ES-I3 (cell line): ENCODE results near the gene PARD3B.

Experiments
- H3K36me3 ChIP-seq: 2 replicates; pipeline ENCODE4 v1.6.1; 2013; ENCODE audit warnings: mild to moderate bottlenecking, low read length, control low read depth, moderate library complexity; ENCODE audit not compliant: insufficient read depth
- H3K4me1 ChIP-seq: 2 replicates; pipeline ENCODE4 v1.6.1; 2013; ENCODE audit warnings: mild to moderate bottlenecking, control low read depth, low read length; ENCODE audit not compliant: insufficient read depth
- H3K9ac ChIP-seq: 2 replicates; pipeline ENCODE4 v1.6.1; 2013; ENCODE audit warnings: low read depth, mild to moderate bottlenecking, low read length, moderate library complexity
- H3K9me3 ChIP-seq: 2 replicates; pipeline ENCODE4 v1.6.1; 2013; ENCODE audit warnings: mild to moderate bottlenecking, low read length, moderate library complexity; ENCODE audit not compliant: control insufficient read depth, insufficient read depth

Gene PARD3B

GRCh38 chr2:205052781-205053180 lies 507.5 kb downstream of the PARD3B start:
- Histone ChIP-seq H3K36me3 (no peaks in the 10 kb centered on the region), H3K4me1 (peaks cover 3% of the 10 kb centered on the region; the same call in 1 of the 2 replicates), H3K9ac (no peak overlapping the region), H3K9me3 (no peaks in the 10 kb centered on the region)

GRCh38 chr2:205053827-205054410 lies 508.6 kb downstream of the PARD3B start:
- Histone ChIP-seq H3K36me3 (no peaks in the 10 kb centered on the region), H3K4me1 (peaks cover 3% of the 10 kb centered on the region; the same call in 1 of the 2 replicates), H3K9me3 (peaks cover 4% of the 10 kb centered on the region; the same call in 1 of the 2 replicates), H3K9ac (no peak overlapping the region)

GRCh38 chr2:205054789-205055188 lies 509.5 kb downstream of the PARD3B start:
- peaks cover 4% of the 10 kb centered on the region; the same call in 1 of the 2 replicates for H3K9me3 ChIP-seq
- H3K9ac ChIP-seq, result no peak overlapping the region
- H3K36me3 ChIP-seq, result no peaks in the 10 kb centered on the region
- peaks cover 4% of the 10 kb centered on the region; the same call in 1 of the 2 replicates for H3K4me1 ChIP-seq

GRCh38 chr2:205055251-205055650 lies 510.0 kb downstream of the PARD3B start:
- Histone ChIP-seq H3K9ac (no peak overlapping the region), H3K9me3 (peaks cover 4% of the 10 kb centered on the region; the same call in 1 of the 2 replicates), H3K4me1 (peaks cover 8% of the 10 kb centered on the region; the same call in 1 of the 2 replicates), H3K36me3 (no peaks in the 10 kb centered on the region)

DNA sequence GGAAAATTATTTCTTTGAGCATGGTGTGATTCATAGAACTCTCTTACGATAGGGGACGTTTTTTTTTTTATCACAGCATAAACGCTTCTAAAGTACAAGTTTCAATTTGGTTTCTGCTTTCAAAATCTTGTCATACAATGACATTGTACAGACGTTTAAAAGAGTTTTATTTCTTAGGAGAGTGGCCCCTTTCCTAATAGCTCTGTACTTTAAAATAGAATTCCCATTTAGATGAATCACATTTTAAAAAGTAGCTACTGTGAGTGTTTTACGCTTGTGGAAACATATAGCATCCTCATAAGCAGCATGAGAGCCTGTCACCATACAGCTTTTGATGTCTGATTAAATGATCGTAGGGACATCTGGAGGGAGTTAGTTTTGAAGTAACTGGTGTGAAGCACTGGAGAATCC lies 510.9 kb downstream of the PARD3B start:
- peaks cover 4% of the 10 kb centered on the region; the same call in 1 of the 2 replicates for H3K9me3 ChIP-seq
- H3K4me1 ChIP-seq, result peaks cover 8% of the 10 kb centered on the region; the same call in 1 of the 2 replicates
- H3K9ac ChIP-seq, result no peak overlapping the region
- H3K36me3 ChIP-seq, result no peaks in the 10 kb centered on the region

- Histone ChIP-seq H3K9me3 (peaks cover 4% of the 10 kb centered on the region; the same call in 1 of the 2 replicates), H3K36me3 (no peaks in the 10 kb centered on the region), H3K4me1 (peaks cover 8% of the 10 kb centered on the region; the same call in 1 of the 2 replicates), H3K9ac (no peak overlapping the region)
These were observed 513.1 kb downstream of the PARD3B start for GRCh38 chr2:205058409-205058808.

GRCh38 chr2:205060269-205060668 lies 515.0 kb downstream of the PARD3B start:
- Histone ChIP-seq H3K36me3 (no peaks in the 10 kb centered on the region), H3K9ac (no peak overlapping the region)

GRCh38 chr2:205066081-205066480 lies 520.8 kb downstream of the PARD3B start:
- Histone ChIP-seq H3K36me3 (no peaks in the 10 kb centered on the region), H3K9ac (no peak overlapping the region), H3K4me1 (no peaks in the 10 kb centered on the region; the same call in 1 of the 2 replicates), H3K9me3 (no peaks in the 10 kb centered on the region)

More at GRCh38 chr2:205060269-205060668, 515.0 kb downstream of the PARD3B start:
- Histone ChIP-seq H3K9me3 (peaks cover 4% of the 10 kb centered on the region; the same call in 1 of the 2 replicates), H3K4me1 (peaks cover 6% of the 10 kb centered on the region; the same call in 1 of the 2 replicates)

DNA sequence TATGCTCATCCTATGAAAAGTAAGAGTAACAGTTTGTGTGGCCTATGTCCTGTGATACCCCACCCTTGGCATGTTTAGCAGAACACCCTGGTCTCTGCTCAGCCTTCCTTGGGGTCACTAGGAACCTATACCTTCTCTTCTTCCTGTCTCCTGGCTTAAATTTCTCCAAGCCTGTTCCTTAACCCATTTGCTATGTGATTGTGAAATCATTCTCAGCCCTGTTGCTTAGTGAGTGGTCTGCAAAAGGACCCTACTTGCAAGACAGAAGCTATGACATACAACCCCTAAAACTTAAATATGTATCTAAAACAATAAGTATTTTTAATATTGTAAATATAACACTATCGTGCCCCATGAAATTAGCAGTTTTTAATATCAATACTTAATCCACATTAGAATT lies 524.7 kb downstream of the PARD3B start:
- Histone ChIP-seq H3K9ac (no peak overlapping the region), H3K4me1 (no peaks in the 10 kb centered on the region; the same call in 1 of the 2 replicates), H3K36me3 (no peaks in the 10 kb centered on the region), H3K9me3 (no peaks in the 10 kb centered on the region)

GRCh38 chr2:205070889-205071288 lies 525.6 kb downstream of the PARD3B start:
- Histone ChIP-seq H3K9me3 (no peaks in the 10 kb centered on the region), H3K4me1 (no peaks in the 10 kb centered on the region; the same call in 1 of the 2 replicates), H3K9ac (no peak overlapping the region), H3K36me3 (no peaks in the 10 kb centered on the region)

GRCh38 chr2:205073433-205074020 lies 528.3 kb downstream of the PARD3B start:
- Histone ChIP-seq H3K4me1 (no peaks in the 10 kb centered on the region; the same call in 1 of the 2 replicates), H3K9me3 (no peaks in the 10 kb centered on the region), H3K9ac (no peak overlapping the region), H3K36me3 (no peaks in the 10 kb centered on the region)

GRCh38 chr2:205076405-205076804 lies 531.1 kb downstream of the PARD3B start:
- no peaks in the 10 kb centered on the region for H3K36me3 ChIP-seq
- no peaks in the 10 kb centered on the region for H3K9me3 ChIP-seq
- no peak overlapping the region for H3K9ac ChIP-seq
- H3K4me1 ChIP-seq, result no peaks in the 10 kb centered on the region

GRCh38 chr2:205077159-205077558 lies 531.9 kb downstream of the PARD3B start:
- no peak overlapping the region for H3K9ac ChIP-seq
- H3K36me3 ChIP-seq, result no peaks in the 10 kb centered on the region
- H3K9me3 ChIP-seq, result no peaks in the 10 kb centered on the region
- H3K4me1 ChIP-seq, result no peaks in the 10 kb centered on the region

DNA sequence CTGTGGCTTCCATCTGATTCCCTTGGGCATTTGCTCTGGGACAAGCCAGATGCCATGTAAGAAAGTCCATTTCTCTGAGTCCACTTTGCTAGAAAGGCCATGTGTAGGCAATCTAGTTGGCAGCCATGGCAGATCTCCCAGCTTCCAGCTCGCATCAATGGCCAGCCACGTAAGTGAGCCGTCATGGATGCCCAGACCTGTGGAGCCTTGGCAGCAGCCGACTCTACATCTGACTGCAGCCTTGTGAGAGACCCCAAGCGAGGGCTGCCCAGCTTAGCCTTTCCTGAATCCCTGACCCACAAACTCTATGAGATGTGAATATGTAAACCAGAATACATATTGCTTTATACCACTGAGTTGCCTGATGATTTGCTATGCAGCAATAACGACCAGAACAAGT lies 533.5 kb downstream of the PARD3B start:
- Histone ChIP-seq H3K36me3 (no peaks in the 10 kb centered on the region), H3K9me3 (no peaks in the 10 kb centered on the region), H3K9ac (no peak overlapping the region), H3K4me1 (no peaks in the 10 kb centered on the region)

GRCh38 chr2:205079173-205079572 lies 533.9 kb downstream of the PARD3B start:
- Histone ChIP-seq H3K9ac (no peak overlapping the region), H3K4me1 (no peaks in the 10 kb centered on the region), H3K36me3 (no peaks in the 10 kb centered on the region), H3K9me3 (no peaks in the 10 kb centered on the region)
